ENCODE measurements around the gene CENPO.

GRCh38 chr2:24766609-24767008, 26.6 kb upstream of the CENPO start:
- TF ChIP-seq EGR1 (IDR thresholded peaks at IDR 0.05; ENCODE audit: low read depth): no peak
- no peak for TF ChIP-seq YY1 (IDR thresholded peaks at IDR 0.05; ENCODE audit: extremely low read depth, insufficient replicate concordance, low read depth, low read length)
- TF ChIP-seq, protein P1, sequence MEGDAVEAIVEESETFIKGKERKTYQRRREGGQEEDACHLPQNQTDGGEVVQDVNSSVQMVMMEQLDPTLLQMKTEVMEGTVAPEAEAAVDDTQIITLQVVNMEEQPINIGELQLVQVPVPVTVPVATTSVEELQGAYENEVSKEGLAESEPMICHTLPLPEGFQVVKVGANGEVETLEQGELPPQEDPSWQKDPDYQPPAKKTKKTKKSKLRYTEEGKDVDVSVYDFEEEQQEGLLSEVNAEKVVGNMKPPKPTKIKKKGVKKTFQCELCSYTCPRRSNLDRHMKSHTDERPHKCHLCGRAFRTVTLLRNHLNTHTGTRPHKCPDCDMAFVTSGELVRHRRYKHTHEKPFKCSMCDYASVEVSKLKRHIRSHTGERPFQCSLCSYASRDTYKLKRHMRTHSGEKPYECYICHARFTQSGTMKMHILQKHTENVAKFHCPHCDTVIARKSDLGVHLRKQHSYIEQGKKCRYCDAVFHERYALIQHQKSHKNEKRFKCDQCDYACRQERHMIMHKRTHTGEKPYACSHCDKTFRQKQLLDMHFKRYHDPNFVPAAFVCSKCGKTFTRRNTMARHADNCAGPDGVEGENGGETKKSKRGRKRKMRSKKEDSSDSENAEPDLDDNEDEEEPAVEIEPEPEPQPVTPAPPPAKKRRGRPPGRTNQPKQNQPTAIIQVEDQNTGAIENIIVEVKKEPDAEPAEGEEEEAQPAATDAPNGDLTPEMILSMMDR (IDR thresholded peaks at IDR 0.05 in 2 of 3, conservative IDR thresholded peaks at IDR 0.05 in 1 of 3; ENCODE audit: borderline replicate concordance in 1 of 3, insufficient read depth in 1 of 3, low read depth in 2 of 3, low read length in 2 of 3): no peak
- TF ChIP-seq POLR2AphosphoS5 (IDR thresholded peaks at IDR 0.05; ENCODE audit: low read depth, low read length): no peak
- no peak for TF ChIP-seq ZNF274 (IDR thresholded peaks at IDR 0.05; ENCODE audit: low read depth, low read length)
- TF ChIP-seq EZH2 (IDR thresholded peaks at IDR 0.05): no peak
- no peak for TF ChIP-seq EZH2phosphoT487 (IDR thresholded peaks at IDR 0.05; ENCODE audit: borderline replicate concordance)
- no peak for TF ChIP-seq JUND (IDR thresholded peaks at IDR 0.05)
- TF ChIP-seq, protein P2, sequence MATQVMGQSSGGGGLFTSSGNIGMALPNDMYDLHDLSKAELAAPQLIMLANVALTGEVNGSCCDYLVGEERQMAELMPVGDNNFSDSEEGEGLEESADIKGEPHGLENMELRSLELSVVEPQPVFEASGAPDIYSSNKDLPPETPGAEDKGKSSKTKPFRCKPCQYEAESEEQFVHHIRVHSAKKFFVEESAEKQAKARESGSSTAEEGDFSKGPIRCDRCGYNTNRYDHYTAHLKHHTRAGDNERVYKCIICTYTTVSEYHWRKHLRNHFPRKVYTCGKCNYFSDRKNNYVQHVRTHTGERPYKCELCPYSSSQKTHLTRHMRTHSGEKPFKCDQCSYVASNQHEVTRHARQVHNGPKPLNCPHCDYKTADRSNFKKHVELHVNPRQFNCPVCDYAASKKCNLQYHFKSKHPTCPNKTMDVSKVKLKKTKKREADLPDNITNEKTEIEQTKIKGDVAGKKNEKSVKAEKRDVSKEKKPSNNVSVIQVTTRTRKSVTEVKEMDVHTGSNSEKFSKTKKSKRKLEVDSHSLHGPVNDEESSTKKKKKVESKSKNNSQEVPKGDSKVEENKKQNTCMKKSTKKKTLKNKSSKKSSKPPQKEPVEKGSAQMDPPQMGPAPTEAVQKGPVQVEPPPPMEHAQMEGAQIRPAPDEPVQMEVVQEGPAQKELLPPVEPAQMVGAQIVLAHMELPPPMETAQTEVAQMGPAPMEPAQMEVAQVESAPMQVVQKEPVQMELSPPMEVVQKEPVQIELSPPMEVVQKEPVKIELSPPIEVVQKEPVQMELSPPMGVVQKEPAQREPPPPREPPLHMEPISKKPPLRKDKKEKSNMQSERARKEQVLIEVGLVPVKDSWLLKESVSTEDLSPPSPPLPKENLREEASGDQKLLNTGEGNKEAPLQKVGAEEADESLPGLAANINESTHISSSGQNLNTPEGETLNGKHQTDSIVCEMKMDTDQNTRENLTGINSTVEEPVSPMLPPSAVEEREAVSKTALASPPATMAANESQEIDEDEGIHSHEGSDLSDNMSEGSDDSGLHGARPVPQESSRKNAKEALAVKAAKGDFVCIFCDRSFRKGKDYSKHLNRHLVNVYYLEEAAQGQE (IDR thresholded peaks at IDR 0.05; ENCODE audit: low read depth): no peak
- TF ChIP-seq, protein P3, sequence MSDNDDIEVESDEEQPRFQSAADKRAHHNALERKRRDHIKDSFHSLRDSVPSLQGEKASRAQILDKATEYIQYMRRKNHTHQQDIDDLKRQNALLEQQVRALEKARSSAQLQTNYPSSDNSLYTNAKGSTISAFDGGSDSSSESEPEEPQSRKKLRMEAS (IDR thresholded peaks at IDR 0.05): no peak
- no peak for TF ChIP-seq RAD21 (IDR thresholded peaks at IDR 0.05; ENCODE audit: low read depth)
